ENCODE results near the gene RAPGEF5.
"Not testable (repeated sequence)": the region's sequence is repeated elsewhere in the genome, so short reads cannot be mapped to it uniquely, and the experiment has no call there.

The RAPGEF5 gene

GRCh38 chr7:22080219-22080618 is 276.7 kb downstream of the RAPGEF5 start:
- DNase-seq (ENCODE audit: low spot score) = not testable (repeated sequence)

GRCh38 chr7:22078872-22079271 is 278.1 kb downstream of the RAPGEF5 start:
- DNase-seq (ENCODE audit: low spot score) = not testable (repeated sequence)

- no peak for DNase-seq (ENCODE audit: low spot score)
Measured at GRCh38 chr7:22075561-22075960, 281.4 kb downstream of the RAPGEF5 start.

- no peak for DNase-seq (ENCODE audit: low spot score)
Measured at GRCh38 chr7:22074897-22075296, 282.1 kb downstream of the RAPGEF5 start.
